Heart left ventricle (tissue), 16 donors: ENCODE measurements around the gene TPRN. TPM values are rescaled to one million over a fixed set of nuclear protein-coding genes. Genes with fewer than 3 reads are reported as not detected.
A peak's percentile ranks its signal among the peaks of the same experiment; 100 is the strongest.

Experiments
- ATAC-seq, 4 donors: fragments of 200-7000 bp; cut with Tn5 transposase; one replicate each; pipeline ENCODE4 v1.9.1; 2020 to 2022; ENCODE audit warnings: moderate library complexity in 4 of 4, mild to moderate bottlenecking in 3 of 4, moderate number of reproducible peaks in 1 of 4
- DNase-seq, 5 donors: peaks; one replicate each; pipeline ENCODE4 v3.0.0-alpha.2; 2020
- H3K27ac ChIP-seq, 12 donors: fragments of 200-600 bp; sonication (generic) in 4 of 12; one replicate each; pipeline versions ENCODE4 v1.5.0 to v1.8.0; 2016 to 2022; ENCODE audit warnings: mild to moderate bottlenecking in 2 of 12
- H3K27me3 ChIP-seq, 9 donors: fragments of 200-600 bp; sonication (generic) in 2 of 9; one replicate each; pipeline versions ENCODE4 v1.5.1 to v1.8.0; 2016 to 2022; ENCODE audit warnings: mild to moderate bottlenecking in 3 of 9
- H3K36me3 ChIP-seq, 9 donors: fragments of 200-600 bp; sonication (generic) in 2 of 9; one replicate each; pipeline versions ENCODE4 v1.5.0 to v1.8.0; 2018 to 2022; ENCODE audit warnings: mild to moderate bottlenecking in 2 of 9
- H3K4me1 ChIP-seq, 12 donors: fragments of 200-600 bp; sonication (generic) in 4 of 12; one replicate each; pipeline versions ENCODE4 v1.5.0 to v1.8.0; 2016 to 2022; ENCODE audit warnings: mild to moderate bottlenecking in 3 of 12
- H3K4me3 ChIP-seq, 12 donors: fragments of 200-600 bp; sonication (generic) in 4 of 12; one replicate each; pipeline versions ENCODE4 v1.5.0 to v1.8.0; 2017 to 2022; ENCODE audit warnings: mild to moderate bottlenecking in 9 of 12, moderate library complexity in 4 of 12
- H3K9me3 ChIP-seq, 12 donors: fragments of 200-600 bp; sonication (generic) in 4 of 12; one replicate each; pipeline versions ENCODE4 v1.5.0 to v1.8.0; 2016 to 2022; ENCODE audit warnings: mild to moderate bottlenecking in 1 of 12
- CTCF ChIP-seq, 12 donors: fragments of 200-600 bp; sonication (generic) in 4 of 12; IDR thresholded peaks; one replicate each; pipeline versions ENCODE4 v1.5.0 to v1.8.0; 2018 to 2022; ENCODE audit warnings: antibody characterized with exemption in 12 of 12, mild to moderate bottlenecking in 5 of 12
- POLR2A ChIP-seq, 2 donors: fragments of 450-650 bp; IDR thresholded peaks; one replicate each; pipeline ENCODE4 v1.6.1; 2017; ENCODE audit warnings: antibody characterized with exemption in 2 of 2, mild to moderate bottlenecking in 2 of 2, moderate library complexity in 2 of 2
- WGBS, 4 donors: extraction: QIAGEN DNeasy Blood & Tissue Kit in 2 of 4; methylation state at CpG; one replicate each; pipeline versions ENCODE4 v1.1.5 to v1.1.7; 2013 to 2018; 5-methylcytosine and 5-hydroxymethylcytosine counted together
- intact Hi-C, 10 donors: fragments of 100-400 bp; cut with DNase I; formaldehyde crosslinking; loops; one replicate each; pipeline versions ENCODE4 v1.11.1 to v1.14.2; 2022
- polyA plus RNA-seq, 2 donors: library from polyadenylated mRNA; stranded (reverse); fragments of 200-250 nt; gene quantifications; one replicate each; pipeline ENCODE4 v1.2.3, GENCODE V29; 2013
- total RNA-seq, 9 donors: library from RNA; depleted of rRNA in 2 of 9; stranded (reverse); fragments of >200 nt in 2 of 9; fragmentation: NEBNext Ultra II Directional in 3 of 9; extraction: Animal tissue kit (Norgen Biotek cat#: 25700) in 3 of 9; gene quantifications; one replicate each; pipeline versions ENCODE4 v1.1.0 to v1.2.4, GENCODE V29; 2016 to 2023
- donor health status: ischemic (EF 13 %, LVEDD 7.1; RV severe dilation, severe dysfunction).
- donor health status: healthy with polysubstance abuse.
- donor health status: DM: no; HTN: yes; CAD: no.
- donor health status: DM: no; HTN: no; CAD: no.
- donor health status: ischemic (EF 25% LVEDD 6.9; RV normal size, moderate dysfunction).
- donor health status: ischemic (EF 25% LVEDD 5.7; RV mildly dilated, moderate dysfunction).
- donor health status: healthy.
- donor health status: DM: yes; HTN: yes; CAD: no.
- donor health status: ischemic (EF 35%, LVEDD 5.7; RV mildly dilated, moderate dysfunction).
- donor health status: nonischemic (EF 11% LVEDD 7.7; RV severe dilation, severe dysfunction).
- donor health status: DM: yes; HTN: yes; CAD: no.
- donor health status: PGD.
- donor health status: ischemic (EF 29% LVEDD 5.4; RV normal size, mild dysfunction).
- donor health status: nonischemic (EF 23%, LVEDD 6.1; RV moderate dilation, normal function).

Gene TPRN
- total and polyA plus RNA-seq, 11 donors, result 11.5 to 18.0 (median 16.6) TPM

- H3K27ac ChIP-seq, result no peak overlapping the region
- intact Hi-C loops, result loop anchor here in 1 of 10 donors (5.0 kb wide), 1 partner anchor 41 kb away; no protein-coding TSS in a partner anchor
- TF ChIP-seq CTCF (IDR thresholded peaks at IDR 0.05) (no peak), POLR2A (IDR thresholded peaks at IDR 0.05) (no peak)
- peaks cover 6 to 36% (median 21%) of the 10 kb centered on the region in 12 donors for H3K4me1 ChIP-seq
- H3K27me3 ChIP-seq, result peaks cover 56 to 91% (median 65%) of the 10 kb centered on the region in 9 donors
- no peaks in the 10 kb centered on the region for H3K36me3 ChIP-seq
- peak overlapping the region; percentile 21 to 55 (median 40) for H3K4me3 ChIP-seq
- DNase-seq, result no peak
- H3K9me3 ChIP-seq, result no peaks in the 10 kb centered on the region
- 0 to 1% (median 1%) methylated on average over 15 to 36 of the region's 36 CpGs for WGBS, 4 donors
- no peak for ATAC-seq
Observed at GRCh38 chr9:137168573-137168903, 32.0 kb downstream of the TPRN start.

GRCh38 chr9:137167747-137168572 lies 32.6 kb downstream of the TPRN start:
- peaks cover 61 to 93% (median 71%) of the 10 kb centered on the region in 9 donors for H3K27me3 ChIP-seq
- WGBS, 4 donors, result 2 to 7% (median 6%) methylated on average over 27 to 57 of the region's 57 CpGs
- peak overlapping the region; percentile 21 to 55 (median 40) for H3K4me3 ChIP-seq
- H3K4me1 ChIP-seq, result peaks cover 6 to 41% (median 23%) of the 10 kb centered on the region in 12 donors
- H3K36me3 ChIP-seq, result no peaks in the 10 kb centered on the region
- TF ChIP-seq POLR2A (IDR thresholded peaks at IDR 0.05), result no peak
- TF ChIP-seq CTCF (IDR thresholded peaks at IDR 0.05), result no peak
- DNase-seq (no peak), ATAC-seq (peak in 2 of 4 donors; percentile 9 to 22)
- no peak overlapping the region for H3K27ac ChIP-seq
- intact Hi-C loops, result loop anchor here in 1 of 10 donors (5.0 kb wide), 1 partner anchor 41 kb away; no protein-coding TSS in a partner anchor
- H3K9me3 ChIP-seq, result no peaks in the 10 kb centered on the region

- Histone ChIP-seq H3K27me3 (peaks cover 68 to 93% (median 78%) of the 10 kb centered on the region in 9 donors), H3K4me3 (peak overlapping the region in 1 of 12 donors; percentile 55), H3K36me3 (no peaks in the 10 kb centered on the region), H3K9me3 (no peaks in the 10 kb centered on the region), H3K4me1 (peaks cover 6 to 48% (median 28%) of the 10 kb centered on the region in 12 donors), H3K27ac (no peak overlapping the region)
- 29 to 48% (median 35%) methylated on average over 19 to 44 of the region's 44 CpGs for WGBS, 4 donors
- ATAC-seq (no peak), DNase-seq (no peak)
- intact Hi-C loops, result loop anchor here in 1 of 10 donors (5.0 kb wide), 1 partner anchor 40 kb away; no protein-coding TSS in a partner anchor
- TF ChIP-seq CTCF (IDR thresholded peaks at IDR 0.05) (no peak), POLR2A (IDR thresholded peaks at IDR 0.05) (no peak)
Observed at GRCh38 chr9:137167277-137167746, 33.2 kb downstream of the TPRN start.
